HG03565 (cell line): ENCODE measurements around the gene IMP4.

ENCODE experiments used
- ATAC-seq: cut with Tn5 transposase; IDR thresholded peaks from one replicate; pipeline ENCODE4 v1.9.1; 2021; ENCODE audit warnings: mild to moderate bottlenecking, moderate library complexity; ENCODE audit not compliant: unreplicated experiment

IMP4 gene

DNA sequence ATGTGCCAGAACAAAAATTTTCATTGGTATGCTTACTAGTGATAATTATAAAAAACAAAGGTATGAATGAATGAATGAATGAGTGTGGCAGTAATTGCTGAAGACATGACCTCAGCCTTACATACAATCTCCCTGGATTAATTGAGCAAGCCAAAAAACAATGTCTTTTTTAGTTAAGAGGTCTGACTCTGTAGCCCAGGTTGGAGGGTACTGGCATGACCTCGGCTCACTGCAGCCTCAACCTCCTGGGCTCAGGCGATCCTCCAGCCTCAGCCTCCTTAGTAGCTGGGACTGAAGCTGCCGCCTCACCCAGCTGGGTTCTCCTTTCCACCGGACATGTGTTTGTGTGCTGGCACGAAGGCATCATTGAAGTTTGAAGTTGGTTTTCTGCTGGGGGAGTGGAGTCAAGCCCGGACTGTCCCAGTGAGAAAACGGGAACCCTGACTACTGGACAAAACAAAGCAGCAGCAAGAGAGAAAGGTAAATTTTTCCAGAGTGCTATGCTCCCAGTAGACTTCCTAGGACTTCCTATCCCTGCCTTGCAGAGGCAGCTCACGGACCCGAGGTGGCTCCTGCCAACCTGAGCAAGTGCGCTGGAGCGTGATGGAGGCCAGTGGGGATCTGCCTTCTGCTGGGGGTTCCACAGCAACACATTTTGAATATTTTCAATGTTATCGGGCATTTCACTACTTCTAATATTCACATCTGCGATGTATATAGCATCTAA is 6.4 kb upstream of the IMP4 start:
- ATAC-seq: no peak

DNA sequence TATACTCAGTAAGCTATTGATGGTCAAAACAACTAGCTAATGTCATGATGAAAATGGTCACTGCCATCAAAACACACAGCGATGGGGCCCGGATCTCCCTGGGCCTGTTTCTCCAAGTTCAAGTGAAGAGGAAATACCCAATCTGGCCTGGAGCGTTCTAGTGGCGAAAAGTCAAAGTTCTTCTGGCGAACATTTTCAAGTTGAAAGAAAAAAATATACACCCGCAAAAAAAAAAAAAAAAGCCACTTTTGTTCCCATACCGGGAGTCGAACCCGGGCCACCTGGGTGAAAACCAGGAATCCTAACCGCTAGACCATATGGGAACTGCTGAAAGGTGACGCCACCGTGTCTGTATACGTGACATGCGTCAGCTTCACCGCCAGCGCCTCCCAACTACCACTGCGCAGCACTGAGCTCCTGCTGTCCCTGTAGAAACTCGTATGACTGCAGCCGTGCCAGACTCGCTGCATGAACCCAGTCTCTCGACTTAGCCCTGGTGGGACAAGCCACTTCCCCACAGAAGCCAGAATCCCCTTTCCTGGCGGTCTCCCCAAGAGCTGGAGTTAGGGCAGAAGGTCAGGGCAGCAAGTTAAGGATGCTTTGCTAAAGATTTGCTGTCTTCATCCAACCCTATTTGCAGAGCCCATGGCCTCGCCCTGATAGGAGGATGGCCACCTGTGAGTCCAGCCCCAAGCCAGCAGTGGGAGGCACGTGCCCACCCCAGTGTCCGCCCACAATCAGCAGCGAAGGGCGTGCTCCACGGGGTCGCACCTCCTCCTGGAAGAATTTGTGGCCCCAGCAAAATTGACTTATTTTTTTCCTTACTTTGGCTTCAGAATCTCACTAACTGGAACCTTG is 5.6 kb upstream of the IMP4 start:
- no peak for ATAC-seq

DNA sequence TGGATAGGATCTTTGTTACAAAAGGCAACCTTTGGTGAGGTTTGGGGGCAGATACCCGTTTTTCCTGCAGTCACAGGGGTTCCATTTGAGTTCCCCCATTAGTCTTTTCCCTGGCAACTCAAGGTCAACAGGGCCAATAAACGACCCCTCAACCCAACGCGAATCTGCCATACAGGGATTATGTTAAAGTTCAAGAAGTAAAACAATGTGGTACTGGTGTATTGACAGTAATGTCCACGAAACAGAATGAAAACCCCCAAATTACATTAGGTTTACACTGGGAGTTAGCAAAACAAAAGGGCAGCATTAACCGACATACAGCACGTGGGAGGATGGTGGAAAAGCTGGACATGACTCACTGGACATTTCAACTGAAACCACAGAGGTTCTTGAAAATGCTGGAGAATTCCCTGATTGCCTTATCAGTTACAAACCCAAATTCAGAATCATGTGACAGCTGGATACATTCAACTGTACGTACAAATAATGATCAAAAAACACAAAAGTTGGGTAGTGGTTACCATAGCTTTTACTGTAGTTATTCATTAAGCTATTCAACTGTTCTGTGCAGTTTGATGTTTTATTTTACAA is 4.9 kb upstream of the IMP4 start:
- no peak for ATAC-seq

DNA sequence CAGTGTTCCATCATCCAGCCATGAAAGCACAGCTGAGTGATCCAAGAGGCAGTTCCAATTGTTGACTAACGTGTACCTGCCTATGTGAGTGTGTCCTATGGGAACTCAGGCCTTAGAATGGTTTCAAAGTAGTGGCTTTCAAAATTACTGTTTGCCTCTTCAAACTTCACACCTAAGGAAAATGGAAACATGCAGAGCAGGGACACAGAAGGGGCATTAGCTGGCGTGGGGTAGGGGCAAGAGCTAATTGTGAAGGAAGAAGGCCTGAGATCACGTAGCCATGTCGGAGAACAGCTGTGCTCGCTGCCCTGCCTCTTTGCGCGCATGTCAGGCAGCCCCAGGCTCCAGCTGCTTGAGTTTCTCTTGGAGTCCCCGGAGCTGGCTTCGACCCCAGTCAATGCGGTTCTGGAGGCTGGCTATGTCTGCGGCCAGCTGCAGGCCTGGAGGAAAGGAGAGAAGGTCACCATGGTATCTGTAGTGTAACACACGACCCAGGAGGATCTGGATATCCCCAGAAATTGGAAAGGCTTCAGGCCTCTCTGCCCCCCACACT is 3.8 kb upstream of the IMP4 start:
- no peak for ATAC-seq

DNA sequence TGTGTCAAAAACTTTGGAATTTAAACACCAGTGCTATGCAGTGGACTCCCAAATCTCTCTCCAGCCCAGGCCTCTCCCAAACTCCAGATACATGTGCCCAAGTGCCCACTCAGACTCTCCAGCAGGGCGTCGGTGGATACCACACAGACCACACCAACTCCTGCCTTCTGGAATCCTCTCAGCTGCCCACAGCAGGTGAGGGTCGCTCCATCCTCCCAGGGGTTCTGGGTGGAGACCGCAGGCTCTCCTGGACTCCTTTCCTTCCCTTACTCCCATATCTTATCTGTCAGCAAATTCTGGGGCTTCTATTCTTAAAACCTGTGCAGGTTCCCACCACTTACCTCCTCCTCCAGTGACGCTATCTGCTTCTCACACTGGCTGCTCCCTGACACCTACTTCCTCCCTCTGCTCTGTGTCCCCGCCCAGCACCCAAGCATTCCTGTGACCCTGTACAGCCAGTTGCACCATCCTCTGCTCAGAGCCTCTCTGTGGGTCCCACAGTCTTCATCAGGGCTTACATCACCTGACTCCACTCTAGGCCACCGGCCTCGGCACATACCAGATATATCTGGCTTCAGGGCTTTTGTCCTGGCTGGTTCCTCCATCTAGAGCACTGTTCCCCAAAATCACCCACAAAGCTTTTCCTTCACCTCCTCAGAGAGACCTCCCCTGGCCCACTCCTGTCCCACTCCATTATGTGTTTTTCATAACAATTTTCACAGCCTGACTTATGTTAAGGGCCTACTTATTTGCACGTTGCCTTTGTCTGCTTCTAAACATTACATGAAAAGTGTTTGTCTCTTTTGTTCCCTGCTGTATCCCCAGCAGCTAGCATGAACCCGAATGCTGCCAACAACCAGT is 2.6 kb upstream of the IMP4 start:
- no peak for ATAC-seq

DNA sequence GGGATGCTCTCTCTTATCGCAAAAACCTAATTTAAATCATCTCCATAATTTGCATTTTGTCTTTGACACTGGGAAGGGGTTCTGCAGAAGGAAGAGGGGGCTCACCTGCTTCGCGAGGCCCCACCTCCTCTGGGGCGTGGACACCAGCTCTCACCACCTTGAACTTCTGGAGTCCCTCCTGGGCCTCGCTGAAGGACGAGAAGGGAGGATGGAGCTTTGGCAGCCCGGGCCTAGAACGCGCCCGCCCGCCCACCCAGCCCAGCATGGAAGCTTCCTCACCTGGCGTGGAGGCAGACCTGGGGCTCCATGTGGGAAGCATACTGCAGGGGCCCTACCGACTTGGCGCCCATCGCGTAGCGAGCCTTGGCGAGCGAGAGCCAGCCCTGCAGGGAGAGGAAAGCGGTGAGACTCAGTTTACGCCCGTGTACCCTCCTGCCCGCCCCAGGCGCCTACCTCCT is 1.1 kb upstream of the IMP4 start:
- ATAC-seq: no peak

DNA sequence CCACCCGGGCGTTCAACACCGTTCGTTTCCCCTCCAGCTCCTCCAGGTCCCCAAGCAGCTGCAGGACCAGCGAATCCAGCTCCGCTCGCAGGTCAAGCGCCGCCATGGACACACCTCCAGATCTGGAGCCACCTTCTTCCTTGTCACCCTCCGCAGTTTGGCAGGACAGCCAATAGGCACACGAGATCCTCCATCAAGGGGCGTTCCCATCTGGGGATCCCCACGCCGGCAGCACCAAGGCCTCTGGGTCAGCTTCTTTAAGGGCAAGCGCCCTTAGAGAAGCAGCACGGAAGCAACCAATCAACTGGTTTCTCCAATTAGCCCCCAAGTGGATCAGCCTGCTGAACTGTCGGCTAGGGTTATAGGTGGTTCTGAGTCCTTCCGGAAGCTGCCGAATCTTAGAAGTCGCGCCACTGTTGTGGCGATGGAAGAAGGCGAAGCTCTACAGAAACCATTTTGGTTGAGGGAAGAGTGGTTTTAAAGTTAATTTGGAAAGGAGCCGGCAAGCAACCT is 621 bp upstream of the IMP4 start:
- peak; percentile 67 for ATAC-seq

DNA sequence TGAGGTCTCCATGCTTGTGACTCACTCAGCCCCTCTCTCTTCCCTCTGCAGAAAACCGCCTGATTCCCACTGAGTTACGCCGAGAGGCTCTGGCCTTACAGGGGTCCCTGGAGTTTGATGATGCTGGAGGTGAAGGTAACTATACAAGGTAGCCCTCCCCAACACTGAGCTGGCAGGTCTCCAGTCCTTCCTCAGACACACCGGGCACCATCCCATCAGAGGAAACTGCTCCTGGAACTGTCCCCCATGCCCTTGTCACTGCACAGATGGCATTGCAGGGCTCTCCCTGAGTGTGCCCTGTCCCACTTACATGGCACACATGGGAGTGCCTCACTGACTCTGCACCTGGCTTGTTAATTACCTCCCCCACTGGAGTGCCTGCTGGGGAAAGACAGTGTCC is 1.9 kb downstream of the IMP4 start:
- no peak for ATAC-seq

DNA sequence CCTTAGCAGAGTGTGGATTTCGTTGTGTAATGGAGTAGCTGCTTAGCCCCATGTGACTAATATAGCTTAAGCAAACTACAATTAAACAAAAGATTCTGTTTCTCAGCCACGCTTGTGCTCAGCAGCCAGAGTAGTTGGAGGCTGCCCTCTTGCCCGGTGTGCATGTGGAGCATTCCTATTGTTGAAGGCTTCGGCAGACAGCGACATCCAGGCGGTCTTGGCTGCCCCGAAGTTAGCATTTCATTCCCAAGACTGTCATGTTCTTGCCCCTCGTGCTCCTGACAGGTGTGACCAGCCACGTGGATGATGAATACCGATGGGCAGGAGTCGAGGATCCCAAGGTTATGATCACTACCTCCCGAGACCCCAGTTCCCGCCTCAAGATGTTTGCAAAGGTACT is 2.4 kb downstream of the IMP4 start:
- no peak for ATAC-seq

DNA sequence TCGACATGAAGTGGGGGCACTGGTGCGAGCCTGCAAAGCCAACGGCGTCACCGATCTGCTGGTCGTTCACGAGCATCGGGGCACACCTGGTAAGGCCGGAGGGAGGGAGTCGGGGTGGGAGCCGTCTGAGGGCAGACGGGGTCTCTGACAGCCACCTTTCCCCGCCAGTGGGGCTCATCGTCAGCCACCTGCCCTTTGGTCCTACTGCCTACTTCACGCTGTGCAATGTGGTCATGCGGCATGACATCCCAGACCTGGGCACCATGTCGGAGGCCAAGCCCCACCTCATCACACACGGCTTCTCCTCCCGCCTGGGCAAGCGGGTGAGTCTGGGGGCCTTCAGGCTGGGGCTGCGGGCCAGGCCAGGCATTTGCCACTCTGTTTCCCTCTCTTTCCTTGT is 2.9 kb downstream of the IMP4 start:
- no peak for ATAC-seq

DNA sequence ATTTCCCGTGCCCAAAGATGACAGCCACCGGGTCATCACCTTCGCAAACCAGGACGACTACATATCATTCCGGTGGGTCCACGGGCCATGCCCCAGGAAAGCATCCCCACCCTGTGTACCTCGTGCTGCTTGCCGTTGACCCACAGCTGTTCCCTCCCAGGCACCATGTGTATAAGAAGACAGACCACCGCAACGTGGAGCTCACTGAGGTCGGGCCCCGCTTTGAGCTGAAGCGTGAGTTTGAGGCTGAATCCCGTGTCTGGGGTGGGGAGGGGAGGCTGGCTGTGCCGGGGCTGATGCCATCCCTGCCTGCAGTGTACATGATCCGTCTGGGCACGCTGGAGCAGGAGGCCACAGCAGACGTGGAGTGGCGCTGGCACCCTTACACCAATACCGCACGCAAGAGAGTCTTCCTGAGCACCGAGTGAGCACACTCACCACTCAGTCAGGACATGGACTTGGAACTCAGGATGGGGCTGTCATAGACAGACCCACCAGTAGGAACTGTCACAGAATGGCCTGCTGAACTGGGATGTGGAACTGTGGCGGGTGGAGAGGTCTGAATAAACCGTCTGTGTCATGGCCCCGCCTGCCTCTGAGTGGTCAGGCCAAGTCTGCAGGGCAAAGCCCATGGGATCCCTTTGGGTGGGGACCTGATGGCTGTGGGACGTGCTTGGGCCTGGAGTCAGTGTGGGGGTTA is 3.5 kb downstream of the IMP4 start:
- no peak for ATAC-seq

DNA sequence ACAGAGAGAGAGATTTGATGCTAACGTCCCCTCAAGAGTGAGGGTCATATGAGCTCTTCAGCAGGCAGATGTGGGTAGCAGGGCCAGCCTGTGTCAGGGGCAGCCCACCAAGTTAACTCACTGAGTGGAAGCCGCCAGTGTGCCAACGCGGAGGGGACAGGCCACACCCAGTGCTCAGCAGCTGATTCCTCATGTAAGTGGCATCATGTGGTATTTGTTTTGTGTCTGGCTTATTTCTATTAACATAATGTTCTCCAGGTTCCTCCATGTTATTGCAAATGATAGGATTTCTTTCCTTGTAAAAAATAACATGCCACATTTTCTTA is 4.0 kb downstream of the IMP4 start:
- no peak for ATAC-seq

DNA sequence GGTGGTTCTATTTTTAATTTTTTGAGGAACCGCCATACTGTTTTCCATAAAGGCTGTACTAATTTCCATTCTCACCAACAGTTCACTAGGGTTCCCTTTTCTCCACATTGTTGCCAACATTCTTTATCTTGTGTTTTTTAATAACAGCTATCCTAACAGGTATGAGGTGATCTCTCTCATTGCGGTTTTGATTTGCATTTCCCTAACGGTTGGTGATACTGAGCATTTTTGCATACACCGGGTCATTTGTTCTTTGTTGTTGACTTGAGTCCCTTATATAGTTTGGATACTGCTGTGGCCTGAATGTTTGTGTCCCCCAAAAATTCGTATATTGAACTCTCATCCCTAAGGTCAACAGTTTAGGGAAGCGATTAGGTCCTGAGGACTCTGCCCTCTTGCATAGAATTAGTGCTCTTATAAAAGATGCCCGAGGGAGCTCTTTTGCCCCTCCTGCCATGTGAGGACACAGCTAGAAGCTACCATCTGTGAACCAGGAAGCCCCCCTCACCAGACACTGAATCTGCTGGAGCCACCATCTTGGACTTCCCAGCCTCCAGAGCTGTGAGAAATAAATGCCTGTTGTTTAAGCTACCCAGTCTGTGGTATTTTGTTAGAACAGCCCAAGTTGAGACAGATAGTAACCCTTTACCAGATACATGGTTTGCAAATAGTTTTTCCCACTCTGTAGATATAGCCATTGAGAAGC is 4.7 kb downstream of the IMP4 start:
- no peak for ATAC-seq

DNA sequence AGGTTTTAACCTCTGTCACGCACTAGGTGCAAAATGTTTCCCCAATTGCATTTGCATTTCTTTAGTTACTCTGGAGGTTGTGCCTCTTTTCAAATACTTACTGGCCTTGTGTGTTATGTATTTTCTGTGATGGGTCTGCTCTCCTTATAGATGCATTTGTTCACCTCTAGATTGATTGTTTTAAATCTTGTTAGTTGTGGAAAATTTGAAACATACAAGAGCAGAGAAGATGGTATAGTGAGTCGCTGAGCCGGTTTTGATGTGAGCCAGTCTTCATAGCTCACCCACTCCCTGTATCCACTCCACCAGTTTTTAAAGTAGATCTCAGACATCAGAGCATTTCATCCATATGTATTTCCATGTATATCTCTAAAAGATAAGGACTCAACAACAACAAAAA is 6.5 kb downstream of the IMP4 start:
- ATAC-seq: no peak

DNA sequence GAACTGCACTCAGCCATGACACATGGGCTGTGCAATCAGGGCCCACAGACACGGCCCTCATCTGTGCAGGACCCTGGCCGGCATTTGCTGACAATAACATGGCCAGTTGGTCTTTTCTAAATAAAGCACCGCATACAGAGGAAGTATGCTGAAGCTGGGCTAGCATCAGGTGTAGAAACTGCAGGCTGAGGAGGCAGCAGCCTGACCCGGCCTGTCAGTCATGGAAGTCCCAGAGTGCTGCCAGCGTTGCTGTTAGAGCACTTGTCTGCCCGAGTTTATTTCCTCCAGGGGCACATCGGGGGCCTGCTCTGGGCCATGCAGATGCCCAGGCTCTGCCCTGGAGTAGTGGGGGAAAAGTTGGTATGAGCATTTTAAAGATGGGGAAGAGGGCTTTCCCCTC is 9.0 kb downstream of the IMP4 start:
- no peak for ATAC-seq

DNA sequence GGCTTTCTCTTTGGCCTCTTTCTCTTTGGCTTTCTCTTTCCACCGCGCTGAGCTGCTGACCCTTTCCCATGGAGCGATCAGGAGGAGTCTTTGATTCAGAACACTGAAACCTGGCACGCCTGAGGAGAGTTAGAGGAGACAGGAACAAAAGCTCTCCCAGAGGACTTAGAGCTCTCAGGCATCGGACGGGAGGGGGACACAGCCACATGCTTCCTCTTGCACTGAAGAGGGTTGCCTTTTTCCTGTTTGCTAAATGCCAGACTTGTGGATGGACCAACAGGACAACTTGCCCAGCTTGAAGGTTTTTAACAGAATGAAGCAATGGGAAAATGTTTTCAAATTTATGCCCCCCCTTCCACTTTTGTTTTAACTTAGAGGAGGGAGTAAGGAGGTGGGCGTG is 9.5 kb downstream of the IMP4 start:
- ATAC-seq: no peak

DNA sequence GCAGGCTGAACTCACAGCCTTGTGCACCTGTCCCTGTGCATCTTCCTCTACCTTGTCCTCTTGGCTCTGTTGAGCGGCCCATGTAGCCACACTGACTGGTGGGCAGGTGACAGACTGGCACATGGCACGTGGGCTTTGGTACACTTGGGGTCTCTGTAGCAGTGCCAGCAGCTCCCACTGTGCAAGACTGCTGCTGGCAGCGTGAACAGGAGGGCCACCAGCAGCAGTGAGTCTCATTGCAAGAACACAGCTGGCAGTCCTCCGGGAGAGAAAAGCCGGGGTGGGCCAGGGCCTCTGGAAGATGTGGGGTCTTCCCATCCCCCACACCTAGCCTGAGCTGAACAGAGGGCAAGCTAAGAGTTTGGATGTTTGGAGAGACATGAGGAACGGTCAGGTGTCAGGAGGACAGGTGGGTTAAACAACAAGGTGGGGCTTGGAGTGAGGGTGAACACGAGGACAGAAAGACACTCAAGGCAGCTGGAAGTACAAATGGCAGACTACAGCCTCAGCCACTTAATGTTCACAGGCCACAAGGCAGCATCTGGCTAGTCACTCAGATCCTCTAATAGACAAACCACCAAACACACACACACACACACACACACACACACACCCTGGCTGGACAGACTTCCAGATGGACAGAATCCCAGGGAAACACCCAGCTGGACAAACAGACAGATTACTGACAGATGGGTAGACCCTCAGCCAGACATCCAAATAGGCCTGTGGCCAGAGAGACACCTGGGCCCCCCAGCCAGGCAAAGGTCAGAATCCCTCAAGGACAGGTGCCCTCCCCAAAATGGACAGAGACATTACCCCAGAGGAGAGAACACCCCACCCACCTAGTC is 10.8 kb downstream of the IMP4 start:
- no peak for ATAC-seq

DNA sequence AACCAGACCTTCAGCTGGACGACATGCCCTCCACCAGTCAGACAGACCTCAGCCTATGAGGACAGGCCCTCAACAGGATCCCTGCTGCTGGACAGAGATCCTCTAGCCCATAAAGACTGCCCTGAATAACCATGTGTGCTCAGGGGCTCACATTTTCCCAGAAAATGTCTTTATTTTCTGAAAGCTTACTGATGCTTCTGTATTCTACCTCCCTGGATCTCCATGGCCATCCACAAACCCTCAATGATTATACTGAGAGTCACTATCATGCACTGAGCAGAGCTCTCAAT is 11.4 kb downstream of the IMP4 start:
- ATAC-seq: no peak

DNA sequence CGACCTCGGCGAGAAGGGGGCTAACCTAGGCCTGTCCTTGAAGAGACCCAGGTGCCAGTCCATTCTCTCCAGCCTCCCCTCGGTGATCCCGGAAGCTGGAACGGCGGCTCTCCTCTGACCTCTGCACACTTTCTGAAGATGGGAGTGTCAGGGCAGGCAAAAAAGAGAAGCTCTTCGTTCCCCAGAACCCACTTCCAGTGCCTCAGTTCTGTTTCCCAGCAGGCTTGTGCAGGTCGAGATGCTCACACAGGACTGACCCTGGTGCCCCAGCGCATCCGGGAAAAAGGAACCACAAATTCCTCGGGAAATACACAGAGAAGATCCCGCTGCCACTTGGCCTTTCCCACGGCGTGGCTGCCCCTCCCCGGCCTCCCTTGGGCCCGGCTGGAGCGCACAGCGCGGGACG is 12.5 kb downstream of the IMP4 start:
- no peak for ATAC-seq
